ENCODE data around the gene STMND1. TPM values are rescaled to one million over a fixed set of nuclear protein-coding genes. Genes with fewer than 3 reads are reported as not detected.

STMND1 gene
- total RNA-seq, 1 experiment from 2014 or later = 0.26 TPM

DNA sequence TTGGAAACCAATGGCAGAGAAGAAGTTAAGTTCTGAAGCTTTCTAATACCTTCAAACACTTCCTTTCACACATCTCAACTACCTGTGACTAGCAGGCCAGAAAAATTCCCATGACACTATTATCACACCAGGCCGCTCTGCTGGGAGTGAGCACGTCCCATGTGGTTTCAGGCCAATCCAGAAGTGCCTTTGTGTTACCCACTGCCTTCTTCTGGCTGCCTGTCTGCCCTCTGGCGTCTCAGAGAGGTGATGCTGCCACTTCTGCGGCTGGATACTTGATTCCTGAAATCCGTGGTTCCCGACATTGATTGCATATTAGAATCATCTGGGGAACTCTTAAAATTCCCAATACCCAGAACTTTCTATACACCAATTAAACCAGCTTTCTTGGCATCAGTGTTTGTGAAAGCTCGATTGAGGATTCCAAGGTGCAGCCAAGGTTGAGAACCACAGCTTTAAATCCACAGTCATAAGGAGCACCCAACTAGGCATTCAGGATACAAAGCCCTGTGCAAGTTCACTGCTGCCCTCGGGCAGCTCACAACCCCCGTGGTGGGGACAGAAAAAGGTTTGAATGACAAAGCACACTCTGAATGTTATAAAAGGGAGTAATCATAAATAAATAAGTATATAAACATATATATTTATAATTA is 65.6 kb downstream of the STMND1 start:
- Histone ChIP-seq H2AFZ (no peak overlapping the region), H3K36me3 (ENCODE audit: low read depth) (no peaks in the 10 kb centered on the region), H3K9me2 (ENCODE audit: insufficient read depth) (no peaks in the 10 kb centered on the region), H3K27ac (no peak overlapping the region), H3K27me3 (ENCODE audit: insufficient read depth, low read depth) (no peaks in the 10 kb centered on the region), H3K4me2 (no peak overlapping the region), H3K4me1 (replicated peaks; ENCODE audit: insufficient read depth) (no peaks in the 10 kb centered on the region), H3K9me3 (ENCODE audit: insufficient read depth, low read depth) (no peaks in the 10 kb centered on the region), H4K20me1 (ENCODE audit: insufficient read depth) (no peaks in the 10 kb centered on the region), H3F3A (ENCODE audit: insufficient read depth, low read depth) (no peaks in the 10 kb centered on the region), H3K4me3 (no peak overlapping the region), H3K79me2 (ENCODE audit: low read depth) (no peaks in the 10 kb centered on the region)
- BruUV-seq (replicated peaks) = no TSS peak
- TF ChIP-seq, protein P1, sequence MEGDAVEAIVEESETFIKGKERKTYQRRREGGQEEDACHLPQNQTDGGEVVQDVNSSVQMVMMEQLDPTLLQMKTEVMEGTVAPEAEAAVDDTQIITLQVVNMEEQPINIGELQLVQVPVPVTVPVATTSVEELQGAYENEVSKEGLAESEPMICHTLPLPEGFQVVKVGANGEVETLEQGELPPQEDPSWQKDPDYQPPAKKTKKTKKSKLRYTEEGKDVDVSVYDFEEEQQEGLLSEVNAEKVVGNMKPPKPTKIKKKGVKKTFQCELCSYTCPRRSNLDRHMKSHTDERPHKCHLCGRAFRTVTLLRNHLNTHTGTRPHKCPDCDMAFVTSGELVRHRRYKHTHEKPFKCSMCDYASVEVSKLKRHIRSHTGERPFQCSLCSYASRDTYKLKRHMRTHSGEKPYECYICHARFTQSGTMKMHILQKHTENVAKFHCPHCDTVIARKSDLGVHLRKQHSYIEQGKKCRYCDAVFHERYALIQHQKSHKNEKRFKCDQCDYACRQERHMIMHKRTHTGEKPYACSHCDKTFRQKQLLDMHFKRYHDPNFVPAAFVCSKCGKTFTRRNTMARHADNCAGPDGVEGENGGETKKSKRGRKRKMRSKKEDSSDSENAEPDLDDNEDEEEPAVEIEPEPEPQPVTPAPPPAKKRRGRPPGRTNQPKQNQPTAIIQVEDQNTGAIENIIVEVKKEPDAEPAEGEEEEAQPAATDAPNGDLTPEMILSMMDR (conservative IDR thresholded peaks at IDR 0.05) = peak; percentile 58
- TF ChIP-seq EZH2 (IDR thresholded peaks at IDR 0.05; ENCODE audit: low read depth) = no peak
- intact Hi-C loops (cut with micrococcal nuclease; ENCODE audit: unreplicated experiment) = loop anchor here (10.0 kb wide), 1 partner anchor 107 kb away; no protein-coding TSS in a partner anchor
- ChIA-PET POLR2A (ENCODE audit: unreplicated experiment) (no interaction called here), CTCF (interaction anchor here (0.8 kb wide), 1 partner anchor 590 kb away, joined by 8 read pairs; no protein-coding TSS in a partner anchor)
- DNase-seq = peak in 1 of 2 experiments; percentile 42

DNA sequence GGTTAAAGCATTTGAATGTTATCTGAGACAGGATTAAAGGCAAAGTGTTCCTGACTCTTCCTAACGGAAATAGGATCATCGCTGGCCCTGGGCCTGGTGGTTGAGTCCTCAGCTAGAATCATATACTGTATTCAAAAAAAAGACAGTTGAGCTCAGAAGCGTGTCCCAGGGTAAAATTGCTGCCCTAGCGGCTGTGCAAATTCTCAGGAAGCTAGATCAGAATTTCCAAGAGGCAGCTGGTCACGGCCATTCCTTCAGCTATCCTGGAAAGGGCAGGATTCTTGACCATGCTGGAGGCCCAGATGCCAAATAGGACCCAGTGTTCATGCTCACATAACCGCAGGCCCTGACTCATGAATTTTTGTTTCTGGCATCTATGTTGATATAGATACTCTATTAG is 67.4 kb downstream of the STMND1 start:
- POLR2A ChIA-PET (ENCODE audit: unreplicated experiment) = interaction anchor here (0.8 kb wide), 1 partner anchor 59 kb away, joined by 11 read pairs; no protein-coding TSS in a partner anchor
- no peak overlapping the region for H3K27ac ChIP-seq
- no peaks in the 10 kb centered on the region for H3K27me3 ChIP-seq (ENCODE audit: insufficient read depth, low read depth)
- no peak overlapping the region for H3K4me3 ChIP-seq
- DNase-seq = no peak
- H2AFZ ChIP-seq = no peak overlapping the region
- H4K20me1 ChIP-seq (ENCODE audit: insufficient read depth) = no peaks in the 10 kb centered on the region
- no TSS peak for BruUV-seq (replicated peaks)
- CTCF ChIA-PET = interaction anchor here (0.6 to 0.7 kb wide), 2 partner anchors 581 to 817 kb away, joined by 3 to 5 read pairs; no protein-coding TSS in a partner anchor
- H3F3A ChIP-seq (ENCODE audit: insufficient read depth, low read depth) = no peaks in the 10 kb centered on the region
- no peaks in the 10 kb centered on the region for H3K9me2 ChIP-seq (ENCODE audit: insufficient read depth)
- no peaks in the 10 kb centered on the region for H3K36me3 ChIP-seq (ENCODE audit: low read depth)
- intact Hi-C loops (cut with micrococcal nuclease; ENCODE audit: unreplicated experiment) = loop anchor here (10.0 kb wide), 1 partner anchor 106 kb away; no protein-coding TSS in a partner anchor
- H3K4me2 ChIP-seq = no peak overlapping the region
- no peaks in the 10 kb centered on the region for H3K4me1 ChIP-seq (replicated peaks; ENCODE audit: insufficient read depth)
- H3K79me2 ChIP-seq (ENCODE audit: low read depth) = no peaks in the 10 kb centered on the region
- H3K9me3 ChIP-seq (ENCODE audit: insufficient read depth, low read depth) = no peaks in the 10 kb centered on the region
- no peak for TF ChIP-seq EZH2 (IDR thresholded peaks at IDR 0.05; ENCODE audit: low read depth)
- TF ChIP-seq, protein P1 (conservative IDR thresholded peaks at IDR 0.05) = no peak

DNA sequence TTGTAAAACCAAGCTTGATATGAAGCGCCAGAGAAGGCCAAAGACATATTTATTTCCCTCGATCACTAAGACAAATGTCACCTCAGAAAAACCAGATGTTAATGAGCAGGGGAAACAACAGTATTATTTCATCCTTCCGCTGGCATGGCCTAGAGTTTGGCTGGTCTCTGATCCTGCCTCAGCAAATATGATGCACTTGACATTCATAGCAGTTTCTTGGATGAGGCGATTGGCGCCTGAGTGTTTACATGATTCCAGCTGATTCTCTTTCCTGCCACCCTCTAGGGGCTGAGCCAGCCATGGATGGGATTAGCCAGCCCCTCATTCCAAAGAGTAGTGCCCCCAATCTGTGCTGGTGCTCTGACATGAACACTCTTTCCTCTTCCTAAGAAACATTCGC is 67.9 kb downstream of the STMND1 start:
- H3K79me2 ChIP-seq (ENCODE audit: low read depth) = no peaks in the 10 kb centered on the region
- no peaks in the 10 kb centered on the region for H3K4me1 ChIP-seq (replicated peaks; ENCODE audit: insufficient read depth)
- no peak for DNase-seq
- no peaks in the 10 kb centered on the region for H3K36me3 ChIP-seq (ENCODE audit: low read depth)
- no peaks in the 10 kb centered on the region for H3K27me3 ChIP-seq (ENCODE audit: insufficient read depth, low read depth)
- no peaks in the 10 kb centered on the region for H3K9me2 ChIP-seq (ENCODE audit: insufficient read depth)
- no TSS peak for BruUV-seq (replicated peaks)
- H4K20me1 ChIP-seq (ENCODE audit: insufficient read depth) = no peaks in the 10 kb centered on the region
- H3K4me3 ChIP-seq = no peak overlapping the region
- H3K9me3 ChIP-seq (ENCODE audit: insufficient read depth, low read depth) = no peaks in the 10 kb centered on the region
- H3K4me2 ChIP-seq = no peak overlapping the region
- H3F3A ChIP-seq (ENCODE audit: insufficient read depth, low read depth) = no peaks in the 10 kb centered on the region
- intact Hi-C loops (cut with micrococcal nuclease; ENCODE audit: unreplicated experiment) = loop anchor here (10.0 kb wide), 1 partner anchor 105 kb away; no protein-coding TSS in a partner anchor
- H2AFZ ChIP-seq = no peak overlapping the region
- no peak overlapping the region for H3K27ac ChIP-seq
- TF ChIP-seq, protein P1 (conservative IDR thresholded peaks at IDR 0.05) = no peak
- TF ChIP-seq EZH2 (IDR thresholded peaks at IDR 0.05; ENCODE audit: low read depth) = no peak
- ChIA-PET CTCF (interaction anchor here (0.5 to 0.7 kb wide), 2 partner anchors 395 to 581 kb away, joined by 4 to 5 read pairs; no protein-coding TSS in a partner anchor), POLR2A (ENCODE audit: unreplicated experiment) (no interaction called here)
